Mesendoderm (in vitro differentiated cells): Measurements from ENCODE around the gene LCP1.

Experiments
- DNase-seq: peaks from one replicate; pipeline ENCODE4 v3.0.0; 2013
- H2AK5ac ChIP-seq: 2 replicates; pipeline ENCODE4 v1.6.1; 2013; ENCODE audit warnings: low read length, inconsistent platforms
- H2BK120ac ChIP-seq: 2 replicates; pipeline ENCODE4 v1.6.1; 2013; ENCODE audit warnings: low read depth, mild to moderate bottlenecking, low read length, moderate library complexity, mixed read lengths
- H2BK15ac ChIP-seq: replicated peaks from 2 replicates; pipeline ENCODE4 v1.6.1; 2013; ENCODE audit warnings: low read depth, mild to moderate bottlenecking, moderate library complexity
- H2BK5ac ChIP-seq: 2 replicates; pipeline ENCODE4 v1.6.1; 2013; ENCODE audit warnings: low read length, inconsistent platforms
- H3K18ac ChIP-seq: 2 replicates; pipeline ENCODE4 v1.6.1; 2013; ENCODE audit warnings: mild to moderate bottlenecking, low read length, mixed read lengths
- H3K23ac ChIP-seq: one replicate; pipeline ENCODE4 v1.6.1; 2013; ENCODE audit warnings: low read length
- H3K27ac ChIP-seq: 2 replicates; pipeline ENCODE4 v1.5.1; 2013; ENCODE audit warnings: low read depth, mild to moderate bottlenecking, inconsistent platforms, low read length, moderate library complexity
- H3K27me3 ChIP-seq: 2 replicates; pipeline ENCODE4 v1.6.1; 2013; ENCODE audit warnings: low read length, control low read depth, mild to moderate bottlenecking, inconsistent platforms; ENCODE audit not compliant: insufficient read depth, poor library complexity
- H3K36me3 ChIP-seq: 2 replicates; pipeline ENCODE4 v1.6.1; 2013; ENCODE audit warnings: low read length, inconsistent platforms; ENCODE audit not compliant: control insufficient read depth, insufficient read depth
- H3K4ac ChIP-seq: one replicate; pipeline ENCODE4 v1.6.1; 2013; ENCODE audit warnings: low read depth, mild to moderate bottlenecking, low read length, moderate library complexity
- H3K4me1 ChIP-seq: 2 replicates; pipeline ENCODE4 v1.6.1; 2013; ENCODE audit warnings: low read depth, low read length, inconsistent platforms; ENCODE audit not compliant: control insufficient read depth
- H3K4me2 ChIP-seq: 2 replicates; pipeline ENCODE4 v1.6.1; 2013; ENCODE audit warnings: low read length
- H3K4me3 ChIP-seq: 2 replicates; pipeline ENCODE4 v1.5.1; 2013; ENCODE audit warnings: mild to moderate bottlenecking, low read length
- H3K56ac ChIP-seq: one replicate; pipeline ENCODE4 v1.6.1; 2013; ENCODE audit warnings: low read length
- H3K79me1 ChIP-seq: 2 replicates; pipeline ENCODE4 v1.6.1; 2013; ENCODE audit warnings: low read length, inconsistent platforms
- H3K79me2 ChIP-seq: 2 replicates; pipeline ENCODE4 v1.6.1; 2013; ENCODE audit warnings: mild to moderate bottlenecking, low read length; ENCODE audit not compliant: control insufficient read depth, insufficient read depth
- H3K9ac ChIP-seq: 2 replicates; pipeline ENCODE4 v1.6.1; 2013; ENCODE audit warnings: low read length, inconsistent platforms
- H4K5ac ChIP-seq: one replicate; pipeline ENCODE4 v1.6.1; 2013; ENCODE audit warnings: low read length
- H4K8ac ChIP-seq: one replicate; pipeline ENCODE4 v1.6.1; 2013; ENCODE audit warnings: low read depth, mild to moderate bottlenecking, control low read depth, low read length, moderate library complexity
- WGBS: extraction: QIAGEN DNeasy Blood & Tissue Kit; methylation state at CpG from one replicate; pipeline ENCODE4 v1.1.7; 2013; ENCODE audit warnings: low lambda C conversion rate, missing lambda C conversion rate; ENCODE audit not compliant: insufficient coverage; ENCODE audit errors: extremely low coverage; 5-methylcytosine and 5-hydroxymethylcytosine counted together

Gene LCP1

GRCh38 chr13:46181377-46181839 is 569 bp downstream of the LCP1 start:
- no peak overlapping the region for H3K56ac ChIP-seq
- H2BK15ac ChIP-seq = no peak overlapping the region
- no peaks in the 10 kb centered on the region for H3K36me3 ChIP-seq
- no peaks in the 10 kb centered on the region for H3K27me3 ChIP-seq
- H3K27ac ChIP-seq = no peak overlapping the region
- H2BK5ac ChIP-seq = no peak overlapping the region
- no peaks in the 10 kb centered on the region for H3K79me2 ChIP-seq
- H4K8ac ChIP-seq = no peak overlapping the region
- H3K4ac ChIP-seq = no peak overlapping the region
- no peak overlapping the region for H3K18ac ChIP-seq
- no peak overlapping the region for H4K5ac ChIP-seq
- DNase-seq = no peak
- no peaks in the 10 kb centered on the region for H3K79me1 ChIP-seq
- H3K4me1 ChIP-seq = no peaks in the 10 kb centered on the region
- H3K23ac ChIP-seq = no peak overlapping the region
- 100% methylated on average over 2 of the region's 5 CpGs for WGBS
- H2AK5ac ChIP-seq = no peak overlapping the region
- no peak overlapping the region for H3K9ac ChIP-seq
- no peak overlapping the region for H3K4me3 ChIP-seq
- no peak overlapping the region for H2BK120ac ChIP-seq
- H3K4me2 ChIP-seq = no peak overlapping the region

- Histone ChIP-seq H3K4me1 (no peaks in the 10 kb centered on the region), H2BK120ac (no peak overlapping the region), H2BK5ac (no peak overlapping the region), H3K18ac (no peak overlapping the region), H3K27me3 (no peaks in the 10 kb centered on the region), H3K23ac (no peak overlapping the region), H3K9ac (no peak overlapping the region), H3K4ac (no peak overlapping the region), H4K5ac (no peak overlapping the region), H3K4me3 (no peak overlapping the region), H2AK5ac (no peak overlapping the region), H3K79me2 (no peaks in the 10 kb centered on the region), H4K8ac (no peak overlapping the region), H3K4me2 (no peak overlapping the region), H3K79me1 (no peaks in the 10 kb centered on the region), H2BK15ac (no peak overlapping the region), H3K27ac (no peak overlapping the region), H3K36me3 (no peaks in the 10 kb centered on the region), H3K56ac (no peak overlapping the region)
- no peak for DNase-seq
- 100% methylated on average over 1 of the region's 5 CpGs for WGBS
Measured at GRCh38 chr13:46179969-46180763, 1.8 kb downstream of the LCP1 start.

GRCh38 chr13:46179491-46179908 is 2.5 kb downstream of the LCP1 start:
- H3K27me3 ChIP-seq = no peaks in the 10 kb centered on the region
- no peak overlapping the region for H3K9ac ChIP-seq
- no peak overlapping the region for H4K5ac ChIP-seq
- no peak overlapping the region for H3K27ac ChIP-seq
- H3K23ac ChIP-seq = no peak overlapping the region
- no peak overlapping the region for H3K4me2 ChIP-seq
- no peak overlapping the region for H2BK120ac ChIP-seq
- H3K18ac ChIP-seq = no peak overlapping the region
- H4K8ac ChIP-seq = no peak overlapping the region
- no peak for DNase-seq
- no peak overlapping the region for H2BK15ac ChIP-seq
- no peak overlapping the region for H3K4me3 ChIP-seq
- H3K36me3 ChIP-seq = no peaks in the 10 kb centered on the region
- H3K79me1 ChIP-seq = no peaks in the 10 kb centered on the region
- H3K56ac ChIP-seq = no peak overlapping the region
- no peak overlapping the region for H2BK5ac ChIP-seq
- H2AK5ac ChIP-seq = no peak overlapping the region
- WGBS = no CpG with 5 or more reads among the region's 3 CpGs
- H3K79me2 ChIP-seq = no peaks in the 10 kb centered on the region
- H3K4me1 ChIP-seq = no peaks in the 10 kb centered on the region
- no peak overlapping the region for H3K4ac ChIP-seq

- Histone ChIP-seq H3K79me2 (no peaks in the 10 kb centered on the region), H2BK120ac (no peak overlapping the region), H2BK15ac (no peak overlapping the region), H3K36me3 (no peaks in the 10 kb centered on the region), H3K4me3 (no peak overlapping the region), H2AK5ac (no peak overlapping the region), H3K18ac (no peak overlapping the region), H2BK5ac (no peak overlapping the region), H3K79me1 (no peaks in the 10 kb centered on the region), H3K27me3 (no peaks in the 10 kb centered on the region), H3K23ac (no peak overlapping the region), H3K56ac (no peak overlapping the region), H3K4ac (no peak overlapping the region), H4K5ac (no peak overlapping the region), H3K4me2 (no peak overlapping the region), H3K27ac (no peak overlapping the region), H3K4me1 (no peaks in the 10 kb centered on the region), H4K8ac (no peak overlapping the region), H3K9ac (no peak overlapping the region)
- DNase-seq = no peak
Measured at GRCh38 chr13:46178821-46179220, 3.2 kb downstream of the LCP1 start.

- Histone ChIP-seq H3K4me1 (no peaks in the 10 kb centered on the region), H3K79me1 (no peaks in the 10 kb centered on the region), H2BK120ac (no peak overlapping the region), H4K8ac (no peak overlapping the region), H3K4me2 (no peak overlapping the region), H3K9ac (no peak overlapping the region), H4K5ac (no peak overlapping the region), H3K23ac (no peak overlapping the region), H3K27me3 (no peaks in the 10 kb centered on the region), H3K4me3 (no peak overlapping the region), H3K4ac (no peak overlapping the region), H3K18ac (no peak overlapping the region), H3K36me3 (no peaks in the 10 kb centered on the region), H2BK5ac (no peak overlapping the region), H3K56ac (no peak overlapping the region), H2AK5ac (no peak overlapping the region), H2BK15ac (no peak overlapping the region), H3K79me2 (no peaks in the 10 kb centered on the region), H3K27ac (no peak overlapping the region)
- WGBS = no CpG with 5 or more reads among the region's 5 CpGs
- no peak for DNase-seq
Measured at GRCh38 chr13:46178143-46178542, 3.8 kb downstream of the LCP1 start.

GRCh38 chr13:46176756-46177155 is 5.2 kb downstream of the LCP1 start:
- Histone ChIP-seq H2BK120ac (no peak overlapping the region), H2BK5ac (no peak overlapping the region), H3K18ac (no peak overlapping the region), H3K4me2 (no peak overlapping the region), H2AK5ac (no peak overlapping the region), H3K79me1 (no peaks in the 10 kb centered on the region), H4K5ac (no peak overlapping the region), H3K4ac (no peak overlapping the region), H3K4me3 (no peak overlapping the region), H3K23ac (no peak overlapping the region), H3K56ac (no peak overlapping the region), H2BK15ac (no peak overlapping the region), H3K36me3 (no peaks in the 10 kb centered on the region), H3K79me2 (no peaks in the 10 kb centered on the region), H3K9ac (no peak overlapping the region), H3K4me1 (no peaks in the 10 kb centered on the region), H3K27ac (no peak overlapping the region), H4K8ac (no peak overlapping the region), H3K27me3 (no peaks in the 10 kb centered on the region)
- no peak for DNase-seq
- WGBS = 100% methylated on average over 1 of the region's 3 CpGs
